Mucosa of descending colon (tissue), 3 donors: ENCODE measurements around the gene TADA2A. TPM values are rescaled to one million over a fixed set of nuclear protein-coding genes. Genes with fewer than 3 reads are reported as not detected.

Experiments
- ATAC-seq: fragments of 200-7000 bp; cut with Tn5 transposase; one replicate; pipeline ENCODE4 v1.9.1; 2020; ENCODE audit warnings: mild to moderate bottlenecking, moderate library complexity
- DNase-seq, 3 donors: peaks; one replicate each; pipeline ENCODE4 v3.0.0-alpha.2; 2020
- H3K36me3 ChIP-seq: fragments of 200-600 bp; one replicate; pipeline ENCODE4 v1.8.0; 2021; ENCODE audit warnings: low read depth, mild to moderate bottlenecking
- H3K4me1 ChIP-seq: fragments of 200-600 bp; one replicate; pipeline ENCODE4 v1.8.0; 2021; ENCODE audit warnings: low read depth, mild to moderate bottlenecking
- H3K4me3 ChIP-seq: fragments of 200-600 bp; one replicate; pipeline ENCODE4 v1.8.0; 2021; ENCODE audit warnings: mild to moderate bottlenecking
- H3K9me3 ChIP-seq: fragments of 200-600 bp; one replicate; pipeline ENCODE4 v1.8.0; 2021; ENCODE audit warnings: mild to moderate bottlenecking
- intact Hi-C, 2 donors: fragments of 100-400 bp; cut with DNase I in 1 of 2; cut with micrococcal nuclease in 1 of 2; formaldehyde crosslinking; loops; one replicate each; pipeline versions ENCODE4 v1.11.0 to v1.11.1; 2022; cut with DNase I, micrococcal nuclease
- total RNA-seq, 3 donors: library from RNA; stranded (reverse); fragmentation: NEBNext Ultra II Directional in 2 of 3; extraction: Animal tissue kit (Norgen Biotek cat#: 25700) in 2 of 3; gene quantifications; one replicate each; pipeline versions ENCODE4 v1.2.1 to v1.2.4, GENCODE V29; 2021 to 2023
- TF ChIP-seq, protein P1 (sequence below): fragments of 200-600 bp; IDR thresholded peaks from one replicate; pipeline ENCODE4 v1.8.0; 2022; ENCODE audit warnings: antibody characterized with exemption, mild to moderate bottlenecking
- donor health status: DM: no; HTN: no; CAD: no; lungs with moderate emphysema.
- donor health status: DM: no; HTN: no; CAD: no.
- donor health status: DM: no; HTN: yes; CAD: no.

Gene TADA2A
- total RNA-seq, 3 donors from 2014 or later: 22.8 to 29.6 (median 28.0) TPM

DNA sequence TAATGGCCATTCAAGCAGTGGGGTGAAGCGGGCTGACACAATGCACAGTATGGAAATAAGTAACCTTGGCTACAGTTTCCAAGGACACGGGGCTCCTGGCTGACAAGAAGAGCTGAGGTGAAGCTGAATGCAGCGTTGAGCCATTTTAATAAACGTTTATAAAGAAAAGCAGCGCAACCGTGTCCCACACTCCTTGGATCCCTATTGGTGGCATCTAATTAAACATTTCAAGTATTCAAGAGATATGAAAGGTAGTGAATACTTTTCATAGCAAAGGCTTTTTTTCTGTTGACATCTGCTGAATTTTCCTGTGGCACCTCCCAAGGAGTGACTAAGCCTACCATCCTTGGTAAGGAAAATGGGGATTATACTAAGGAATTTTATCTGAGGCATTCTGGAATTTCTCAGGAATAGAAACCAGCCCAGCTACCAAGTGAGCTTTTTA lies 109.5 kb downstream of the TADA2A start:
- Histone ChIP-seq H3K4me3 (no peak overlapping the region), H3K36me3 (no peaks in the 10 kb centered on the region), H3K9me3 (no peaks in the 10 kb centered on the region), H3K4me1 (no peaks in the 10 kb centered on the region)
- DNase-seq (no peak), ATAC-seq (no peak)
- intact Hi-C loops: no loop called here
- TF ChIP-seq, protein P1, sequence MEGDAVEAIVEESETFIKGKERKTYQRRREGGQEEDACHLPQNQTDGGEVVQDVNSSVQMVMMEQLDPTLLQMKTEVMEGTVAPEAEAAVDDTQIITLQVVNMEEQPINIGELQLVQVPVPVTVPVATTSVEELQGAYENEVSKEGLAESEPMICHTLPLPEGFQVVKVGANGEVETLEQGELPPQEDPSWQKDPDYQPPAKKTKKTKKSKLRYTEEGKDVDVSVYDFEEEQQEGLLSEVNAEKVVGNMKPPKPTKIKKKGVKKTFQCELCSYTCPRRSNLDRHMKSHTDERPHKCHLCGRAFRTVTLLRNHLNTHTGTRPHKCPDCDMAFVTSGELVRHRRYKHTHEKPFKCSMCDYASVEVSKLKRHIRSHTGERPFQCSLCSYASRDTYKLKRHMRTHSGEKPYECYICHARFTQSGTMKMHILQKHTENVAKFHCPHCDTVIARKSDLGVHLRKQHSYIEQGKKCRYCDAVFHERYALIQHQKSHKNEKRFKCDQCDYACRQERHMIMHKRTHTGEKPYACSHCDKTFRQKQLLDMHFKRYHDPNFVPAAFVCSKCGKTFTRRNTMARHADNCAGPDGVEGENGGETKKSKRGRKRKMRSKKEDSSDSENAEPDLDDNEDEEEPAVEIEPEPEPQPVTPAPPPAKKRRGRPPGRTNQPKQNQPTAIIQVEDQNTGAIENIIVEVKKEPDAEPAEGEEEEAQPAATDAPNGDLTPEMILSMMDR: no peak

- H3K9me3 ChIP-seq: no peaks in the 10 kb centered on the region
- TF ChIP-seq, protein P1: no peak
- ATAC-seq: no peak
- H3K4me1 ChIP-seq: no peaks in the 10 kb centered on the region
- no peaks in the 10 kb centered on the region for H3K36me3 ChIP-seq
- no peak overlapping the region for H3K4me3 ChIP-seq
- intact Hi-C loops: no loop called here
- no peak for DNase-seq
Observed at GRCh38 chr17:37517881-37518280, 111.2 kb downstream of the TADA2A start.

- intact Hi-C loops: no loop called here
- DNase-seq: no peak
- H3K4me1 ChIP-seq: no peaks in the 10 kb centered on the region
- TF ChIP-seq, protein P1: no peak
- no peaks in the 10 kb centered on the region for H3K9me3 ChIP-seq
- H3K36me3 ChIP-seq: no peaks in the 10 kb centered on the region
- no peak for ATAC-seq
- H3K4me3 ChIP-seq: no peak overlapping the region
Observed at GRCh38 chr17:37518826-37519225, 112.1 kb downstream of the TADA2A start.

- no peak for DNase-seq
- no peaks in the 10 kb centered on the region for H3K4me1 ChIP-seq
- ATAC-seq: no peak
- no peak overlapping the region for H3K4me3 ChIP-seq
- intact Hi-C loops: no loop called here
- H3K36me3 ChIP-seq: no peaks in the 10 kb centered on the region
- no peaks in the 10 kb centered on the region for H3K9me3 ChIP-seq
- TF ChIP-seq, protein P1: no peak
Observed at GRCh38 chr17:37519251-37519985, 112.7 kb downstream of the TADA2A start.

DNA sequence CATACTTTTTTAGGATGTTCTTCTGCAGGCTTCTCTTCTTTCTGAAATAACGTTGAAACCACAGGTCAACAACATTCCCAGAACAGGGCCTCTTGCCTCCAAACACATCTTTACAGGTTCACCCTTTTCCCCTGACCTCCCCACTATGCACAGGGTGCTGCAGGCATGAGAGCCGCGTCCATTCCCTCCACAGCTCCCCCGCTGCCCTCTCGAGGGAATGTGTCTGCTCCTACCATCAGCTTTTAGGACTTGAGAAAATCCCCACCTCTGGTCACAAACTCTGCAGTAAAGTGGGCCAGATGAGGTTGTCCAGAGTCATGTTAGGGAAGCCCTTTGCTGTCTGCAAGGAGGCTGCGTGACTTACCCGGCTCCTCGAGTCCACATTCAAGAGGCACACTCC lies 113.5 kb downstream of the TADA2A start:
- DNase-seq (no peak), ATAC-seq (no peak)
- no peaks in the 10 kb centered on the region for H3K4me1 ChIP-seq
- H3K9me3 ChIP-seq: no peaks in the 10 kb centered on the region
- no peaks in the 10 kb centered on the region for H3K36me3 ChIP-seq
- H3K4me3 ChIP-seq: no peak overlapping the region
- TF ChIP-seq, protein P1: no peak
- intact Hi-C loops: no loop called here

- intact Hi-C loops: no loop called here
- no peaks in the 10 kb centered on the region for H3K4me1 ChIP-seq
- H3K9me3 ChIP-seq: no peaks in the 10 kb centered on the region
- H3K36me3 ChIP-seq: no peaks in the 10 kb centered on the region
- TF ChIP-seq, protein P1: no peak
- ATAC-seq: no peak
- no peak overlapping the region for H3K4me3 ChIP-seq
- no peak for DNase-seq
Observed at GRCh38 chr17:37521821-37522220, 115.1 kb downstream of the TADA2A start.
